GM21381 (cell line): ENCODE measurements around the gene NUB1.

Experiments
- ATAC-seq: cut with Tn5 transposase; IDR thresholded peaks from one replicate; pipeline ENCODE4 v1.9.1; 2021; ENCODE audit warnings: mild to moderate bottlenecking, moderate library complexity; ENCODE audit not compliant: unreplicated experiment

NUB1 gene

DNA sequence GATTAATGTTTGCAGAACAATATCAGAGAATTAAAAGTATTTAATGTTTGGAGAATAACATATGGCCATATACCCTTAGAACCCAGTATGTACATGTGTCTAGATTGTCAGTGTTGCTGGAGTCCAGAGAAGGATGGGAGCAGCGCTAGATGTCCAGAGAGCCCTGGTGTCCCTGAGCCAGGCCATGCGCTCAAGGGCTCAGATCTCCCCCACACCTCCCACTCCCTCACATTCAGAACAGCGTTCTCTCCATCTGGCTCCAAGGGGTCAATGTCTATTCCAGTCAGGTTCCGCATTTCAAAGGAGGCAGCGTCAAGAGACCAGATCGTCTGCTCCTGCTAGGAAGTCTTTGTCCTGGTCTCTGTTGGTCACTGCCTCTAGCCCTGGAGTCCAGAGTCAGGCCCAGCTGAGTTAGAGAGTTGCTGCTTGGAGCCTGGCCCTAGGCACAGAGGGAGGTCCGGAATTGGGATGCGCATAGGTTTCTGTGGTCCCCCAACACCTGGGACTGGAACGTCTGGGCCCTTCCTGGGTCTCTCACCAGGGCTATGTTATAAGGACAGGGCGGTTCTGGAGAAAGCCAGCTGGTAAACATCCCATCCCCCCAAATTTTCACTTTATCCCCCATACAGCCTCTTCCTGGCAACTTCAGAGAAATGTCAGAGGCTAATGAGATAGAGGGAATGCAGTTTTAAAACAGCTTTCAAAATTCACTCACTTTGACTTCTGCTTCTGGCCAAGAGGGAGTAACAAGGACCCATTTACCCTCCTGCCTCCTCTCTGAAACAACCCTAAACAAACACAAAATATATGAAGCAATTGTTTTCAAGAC is 74.7 kb downstream of the NUB1 start:
- ATAC-seq = no peak

DNA sequence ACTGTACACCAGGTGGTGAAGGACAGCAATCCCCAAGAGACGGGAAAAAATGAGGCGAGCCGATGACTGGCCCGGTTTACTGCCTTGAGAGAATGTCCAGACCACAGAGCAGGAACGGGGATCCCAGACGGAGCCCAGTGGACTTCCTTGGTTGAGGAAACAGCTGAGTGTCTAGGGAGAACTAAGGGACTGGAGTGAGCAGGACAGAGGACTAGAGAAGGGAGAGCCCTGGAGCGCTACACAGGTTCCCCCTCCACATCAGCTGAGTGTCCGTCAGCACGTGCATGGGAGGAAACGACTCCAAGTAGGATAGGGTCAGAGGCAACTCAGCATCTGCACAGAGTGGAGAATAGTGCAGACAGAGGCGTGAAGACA is 75.3 kb downstream of the NUB1 start:
- ATAC-seq = no peak

DNA sequence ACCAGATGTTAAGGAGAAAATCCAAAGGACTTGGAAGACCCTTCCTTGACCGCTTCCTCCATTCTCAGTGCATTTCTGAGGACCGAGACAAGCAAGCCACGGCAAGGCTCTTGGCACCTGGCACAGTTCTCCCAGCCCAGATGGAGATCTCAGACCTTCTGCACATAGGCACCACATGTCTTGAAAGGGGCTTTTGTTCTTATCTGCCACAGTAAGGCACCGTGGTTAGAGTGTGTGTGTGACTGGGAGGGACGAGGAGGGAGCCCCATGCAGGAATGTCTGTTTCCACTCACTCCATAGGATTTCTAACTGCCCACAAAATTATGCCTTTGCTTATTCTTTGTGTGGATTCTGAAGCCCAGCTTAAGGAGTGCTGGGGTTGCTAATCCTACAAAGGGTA is 78.5 kb downstream of the NUB1 start:
- ATAC-seq = no peak

DNA sequence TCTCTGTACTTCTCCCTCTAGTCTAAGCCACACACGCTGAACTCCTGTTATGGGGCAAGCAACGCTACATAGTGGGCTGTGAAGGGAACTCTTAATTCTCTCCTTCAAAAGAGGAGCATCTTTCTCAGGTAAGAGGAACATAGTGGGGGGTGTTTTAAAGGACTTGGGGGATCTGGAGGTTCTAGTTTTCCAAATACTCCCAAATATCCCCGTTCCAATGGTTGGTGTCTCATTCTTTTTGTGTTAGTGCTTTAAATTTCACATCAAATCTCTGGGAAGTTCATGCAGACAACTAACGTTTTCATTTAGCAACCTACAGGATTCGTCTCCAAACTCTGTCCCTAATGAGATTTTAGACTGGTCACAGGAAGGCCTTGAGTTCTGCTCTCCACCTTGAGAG is 80.6 kb downstream of the NUB1 start:
- ATAC-seq = no peak

DNA sequence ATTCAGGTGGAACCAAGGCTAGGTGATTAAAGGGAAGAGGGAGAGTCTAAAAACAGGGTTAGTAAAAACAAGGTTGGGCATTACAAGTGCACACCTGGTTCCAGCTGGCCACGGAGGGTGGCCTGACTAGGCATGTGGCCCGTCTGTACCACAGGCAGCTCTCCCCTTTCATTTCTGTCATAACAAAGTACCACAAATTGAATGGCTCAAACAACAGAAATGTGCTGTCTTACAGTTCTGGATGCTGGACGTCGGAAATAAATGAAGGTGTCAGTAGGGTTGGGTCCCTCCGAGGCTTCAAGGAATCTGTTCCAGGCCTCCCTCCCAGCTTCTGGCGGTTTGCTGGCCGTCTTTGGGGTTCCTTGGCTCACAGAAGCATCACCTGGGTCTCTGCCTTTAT is 81.6 kb downstream of the NUB1 start:
- ATAC-seq = no peak

DNA sequence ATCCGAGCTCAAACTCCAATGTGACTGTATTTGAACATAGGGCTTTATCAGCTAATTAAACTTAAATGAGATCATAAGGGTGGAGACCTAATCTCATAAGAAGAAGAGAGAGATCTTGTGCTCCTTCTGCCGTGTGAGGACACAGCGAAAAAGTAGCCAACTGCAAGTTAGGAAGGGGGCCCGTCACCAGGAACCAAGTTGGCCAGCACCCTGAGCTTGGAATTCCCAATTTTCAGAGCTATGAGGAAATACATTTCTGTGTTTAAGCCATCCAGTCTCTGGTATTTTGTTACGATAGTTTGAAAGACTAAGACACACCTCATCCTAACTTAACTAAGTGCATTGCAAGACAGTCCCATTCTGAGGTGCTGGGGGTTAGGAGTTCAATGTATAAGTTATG is 82.3 kb downstream of the NUB1 start:
- no peak for ATAC-seq

DNA sequence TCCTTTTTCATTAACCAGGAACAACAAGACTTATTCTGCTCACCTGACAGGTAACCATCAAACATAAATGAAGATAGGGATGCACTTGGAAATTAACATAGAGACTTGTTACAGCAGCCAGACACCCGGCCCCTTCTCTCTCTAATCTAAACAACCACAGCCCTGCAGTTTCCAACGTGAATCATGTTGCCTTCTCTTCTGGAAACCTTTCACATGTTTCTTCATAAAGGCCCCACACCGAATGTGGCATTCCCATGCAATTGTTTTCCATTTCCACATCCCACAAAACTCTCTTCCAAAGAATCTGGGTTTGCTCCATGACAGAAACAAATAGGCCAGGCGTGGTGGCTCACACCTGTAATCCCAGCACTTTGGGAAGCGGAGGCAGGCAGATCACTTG is 83.2 kb downstream of the NUB1 start:
- ATAC-seq = no peak

DNA sequence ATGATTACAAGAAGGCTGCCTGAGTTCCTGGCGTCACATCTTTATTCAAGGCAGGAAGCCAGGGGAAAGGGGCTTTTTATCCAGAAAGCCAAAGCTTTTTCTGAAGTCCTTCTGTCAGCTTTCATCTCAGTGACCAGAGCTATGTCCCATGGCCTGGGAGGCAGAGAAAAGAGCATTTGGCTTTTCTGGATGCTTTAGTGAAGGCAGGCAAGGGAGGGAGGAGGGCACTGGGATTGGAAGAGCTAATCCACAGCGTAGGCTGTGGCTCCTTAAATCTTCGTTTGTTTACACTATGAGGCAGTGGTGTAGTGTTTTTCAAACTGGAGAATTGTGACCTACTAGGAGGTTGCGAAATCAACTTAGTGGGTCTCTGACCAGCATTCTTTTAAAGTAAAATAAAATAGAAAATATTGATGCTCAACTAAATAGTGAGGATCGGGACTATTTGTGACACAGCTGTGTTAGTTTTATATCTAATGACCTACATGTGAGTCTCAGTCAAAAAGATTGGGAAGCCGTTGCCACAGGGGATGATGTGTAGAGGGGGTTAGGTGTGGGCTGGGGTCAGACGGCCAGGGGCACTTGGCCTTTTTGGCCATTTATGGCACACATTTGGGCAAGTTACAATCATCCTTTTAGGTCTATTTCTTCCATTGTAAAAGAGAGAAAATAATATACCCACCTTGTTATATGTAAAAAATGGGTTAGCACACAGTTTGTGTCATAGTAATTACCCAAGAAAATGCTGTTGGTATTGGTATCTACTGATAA is 84.2 kb downstream of the NUB1 start:
- ATAC-seq = no peak

DNA sequence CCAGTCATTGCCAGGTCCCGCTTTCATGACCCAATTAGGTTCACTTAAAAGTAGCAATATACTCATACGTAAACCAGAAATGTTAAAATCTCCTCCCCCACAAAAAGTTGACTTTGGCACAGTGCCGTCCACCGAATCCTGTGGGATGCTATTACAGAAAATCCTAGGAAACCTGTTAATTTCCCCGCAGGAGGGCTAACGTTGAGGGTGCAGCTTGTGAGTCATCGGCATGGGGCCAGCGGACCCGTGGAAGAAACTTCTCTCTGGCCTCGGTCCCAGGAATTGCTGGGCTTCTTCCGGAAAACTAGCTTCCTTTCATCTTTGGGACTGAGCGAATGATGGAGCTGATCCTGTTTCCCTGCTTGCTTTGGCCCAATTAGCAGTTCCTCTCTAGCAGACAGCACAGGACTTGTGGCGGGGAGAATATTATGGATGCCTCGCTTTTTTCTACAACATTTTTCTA is 84.9 kb downstream of the NUB1 start:
- ATAC-seq = no peak

DNA sequence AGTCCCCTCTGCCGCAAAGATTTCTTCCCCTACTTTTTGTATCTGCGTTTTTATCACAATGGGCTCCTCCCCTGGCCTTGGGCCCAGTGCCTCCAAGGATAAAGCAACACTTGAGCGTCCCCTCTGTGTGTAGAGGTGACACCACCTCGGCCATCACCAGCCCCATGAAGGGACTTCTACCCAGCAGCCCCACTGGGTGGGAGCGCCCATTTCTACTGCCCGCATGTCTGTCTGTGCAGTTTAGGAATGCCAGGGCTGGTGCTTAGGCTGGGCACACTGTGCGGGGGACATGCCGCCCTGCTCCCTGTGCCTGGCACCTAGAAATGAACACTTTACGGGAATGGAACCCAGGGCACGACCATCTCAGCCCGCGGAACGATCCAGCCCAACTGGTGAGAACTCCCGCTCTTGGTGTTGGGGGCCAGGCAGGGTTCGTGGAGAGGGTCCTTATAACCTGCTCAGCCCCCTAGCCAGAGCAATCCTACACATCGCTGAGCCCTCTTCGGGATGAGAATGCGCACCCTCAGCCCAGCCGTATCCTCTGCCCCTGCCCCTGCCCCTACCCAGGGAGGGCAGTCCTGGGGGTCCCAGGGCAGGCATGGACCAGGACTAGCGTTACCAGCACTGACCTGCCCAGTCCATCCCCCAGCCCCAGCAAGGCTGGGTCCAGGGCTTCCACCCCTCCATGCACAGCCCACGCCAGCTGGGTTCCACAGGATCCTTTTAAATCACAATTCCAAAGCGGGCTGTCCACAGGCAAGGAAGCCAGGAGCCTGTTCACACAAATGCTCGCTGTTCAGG is 85.5 kb downstream of the NUB1 start:
- ATAC-seq = no peak

DNA sequence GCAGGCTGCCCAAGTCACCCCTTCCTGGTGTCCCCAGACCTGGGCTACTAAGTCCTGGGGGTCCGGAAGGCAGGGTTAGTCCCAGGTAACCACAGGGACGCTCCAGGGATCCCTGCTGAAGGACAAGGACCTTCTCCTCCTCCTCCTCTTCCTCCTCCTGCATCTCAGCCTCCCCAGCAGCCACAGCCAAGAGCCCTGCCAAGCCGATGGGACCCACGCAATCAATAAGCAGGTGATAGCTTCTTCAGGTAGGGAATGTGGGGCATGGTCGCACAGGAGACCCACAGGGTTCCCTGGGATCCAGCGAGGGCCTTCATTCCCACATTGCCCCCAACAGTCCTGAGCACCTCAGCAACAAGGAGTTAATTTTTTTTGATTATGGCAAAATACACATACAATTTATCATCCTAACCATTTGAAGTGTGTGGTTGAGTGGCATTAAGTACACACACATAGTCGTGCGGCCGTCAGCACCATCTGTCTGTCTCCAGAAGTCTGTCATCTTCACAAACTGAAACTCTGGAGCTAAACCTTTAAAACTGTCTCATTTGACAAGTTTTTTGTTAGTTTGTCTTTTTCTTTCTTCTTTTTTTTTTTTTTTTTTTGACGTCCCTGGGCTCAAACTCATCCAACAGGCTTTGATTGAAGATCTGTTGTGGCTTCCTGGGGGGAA is 86.2 kb downstream of the NUB1 start:
- no peak for ATAC-seq
